Measurements from ENCODE around the gene CENPO. TPM values are rescaled to one million over a fixed set of nuclear protein-coding genes. Genes with fewer than 3 reads are reported as not detected.

Gene CENPO
- total RNA-seq, 1 donor from 2014 or later = 13.4 TPM

GRCh38 chr2:24836706-24837105 lies 43.5 kb downstream of the CENPO start:
- Mint-ChIP-seq H3K27me3 (no peaks in the 10 kb centered on the region), H3K4me3 (no peak overlapping the region), H3K36me3 (ENCODE audit: low read depth) (peaks cover 83% of the 10 kb centered on the region), H3K4me1 (no peaks in the 10 kb centered on the region), H3K9me3 (no peaks in the 10 kb centered on the region), H3K27ac (no peak overlapping the region)
- no peak for TF ChIP-seq CTCF (IDR thresholded peaks at IDR 0.05)
- no peak for DNase-seq
- intact Hi-C loops (cut with micrococcal nuclease) = no loop called here
- CTCF ChIA-PET = no interaction called here
- POLR2A ChIA-PET = no interaction called here
- no peak for ATAC-seq (ENCODE audit: low read depth)

GRCh38 chr2:24837996-24838513 lies 44.8 kb downstream of the CENPO start:
- Mint-ChIP-seq H3K36me3 (ENCODE audit: low read depth) (peaks cover 87% of the 10 kb centered on the region), H3K4me3 (no peak overlapping the region), H3K9me3 (no peaks in the 10 kb centered on the region), H3K27ac (no peak overlapping the region), H3K4me1 (no peaks in the 10 kb centered on the region), H3K27me3 (no peaks in the 10 kb centered on the region)
- intact Hi-C loops (cut with micrococcal nuclease) = no loop called here
- TF ChIP-seq CTCF (IDR thresholded peaks at IDR 0.05) = no peak
- DNase-seq = no peak
- ChIA-PET POLR2A (no interaction called here), CTCF (no interaction called here)
- no peak for ATAC-seq (ENCODE audit: low read depth)

- no peak for TF ChIP-seq CTCF (IDR thresholded peaks at IDR 0.05)
- ChIA-PET CTCF (no interaction called here), POLR2A (no interaction called here)
- ATAC-seq (ENCODE audit: low read depth) (no peak), DNase-seq (no peak)
- H3K36me3 Mint-ChIP-seq (ENCODE audit: low read depth) = peaks cover 87% of the 10 kb centered on the region
- intact Hi-C loops (cut with micrococcal nuclease) = no loop called here
- no peak overlapping the region for H3K27ac Mint-ChIP-seq
- no peaks in the 10 kb centered on the region for H3K9me3 Mint-ChIP-seq
- H3K27me3 Mint-ChIP-seq = no peaks in the 10 kb centered on the region
- no peaks in the 10 kb centered on the region for H3K4me1 Mint-ChIP-seq
- H3K4me3 Mint-ChIP-seq = no peak overlapping the region
Observed at GRCh38 chr2:24838541-24838940, 45.3 kb downstream of the CENPO start.

GRCh38 chr2:24839729-24840128 lies 46.5 kb downstream of the CENPO start:
- ChIA-PET CTCF (no interaction called here), POLR2A (no interaction called here)
- intact Hi-C loops (cut with micrococcal nuclease) = no loop called here
- ATAC-seq (ENCODE audit: low read depth) (no peak), DNase-seq (no peak)
- Mint-ChIP-seq H3K36me3 (ENCODE audit: low read depth) (peaks cover 82% of the 10 kb centered on the region), H3K27ac (no peak overlapping the region), H3K9me3 (no peaks in the 10 kb centered on the region), H3K4me1 (no peaks in the 10 kb centered on the region), H3K4me3 (no peak overlapping the region), H3K27me3 (no peaks in the 10 kb centered on the region)
- TF ChIP-seq CTCF (IDR thresholded peaks at IDR 0.05) = no peak

- intact Hi-C loops (cut with micrococcal nuclease) = no loop called here
- TF ChIP-seq CTCF (IDR thresholded peaks at IDR 0.05) = no peak
- POLR2A ChIA-PET = no interaction called here
- no peaks in the 10 kb centered on the region for H3K27me3 Mint-ChIP-seq
- no peaks in the 10 kb centered on the region for H3K9me3 Mint-ChIP-seq
- H3K4me1 Mint-ChIP-seq = no peaks in the 10 kb centered on the region
- CTCF ChIA-PET = no interaction called here
- ATAC-seq (ENCODE audit: low read depth) = no peak
- no peak for DNase-seq
- H3K27ac Mint-ChIP-seq = no peak overlapping the region
- peaks cover 81% of the 10 kb centered on the region for H3K36me3 Mint-ChIP-seq (ENCODE audit: low read depth)
- no peak overlapping the region for H3K4me3 Mint-ChIP-seq
Observed at GRCh38 chr2:24840164-24840869, 47.1 kb downstream of the CENPO start.

Data from activated B cell treated with CpG ODN at 0.5 μM for 24 hours (primary cell).